Activated T-cell treated with anti-CD3 and anti-CD28 coated beads for 24 hours (primary cell): ENCODE measurements around the gene MEST.
"Not testable (repeated sequence)": the region's sequence is repeated elsewhere in the genome, so short reads cannot be mapped to it uniquely, and the experiment has no call there.

Experiments used
- DNase-seq: peaks from one replicate; pipeline ENCODE4 v3.0.0-alpha.2; 2020; ENCODE audit warnings: low read depth

MEST gene

GRCh38 chr7:130491841-130492522 is at the start of gene MEST:
MEST (plus strand) TSS chr7:130492085; CDS start chr7:130492314, 229 bp downstream.
- no peak for DNase-seq

GRCh38 chr7:130442601-130443000 is 49.3 kb upstream of the MEST start:
- no peak for DNase-seq

GRCh38 chr7:130444234-130444633 is 47.7 kb upstream of the MEST start:
- no peak for DNase-seq

GRCh38 chr7:130444751-130445407 is 47.0 kb upstream of the MEST start:
- DNase-seq = no peak

GRCh38 chr7:130446259-130446658 is 45.6 kb upstream of the MEST start:
- DNase-seq = no peak

GRCh38 chr7:130451344-130451743 is 40.5 kb upstream of the MEST start:
- not testable (repeated sequence) for DNase-seq

GRCh38 chr7:130452951-130453350 is 38.9 kb upstream of the MEST start:
- DNase-seq = no peak

- DNase-seq = no peak
Observed at GRCh38 chr7:130454959-130455358, 36.9 kb upstream of the MEST start.

- no peak for DNase-seq
Observed at GRCh38 chr7:130458257-130458656, 33.6 kb upstream of the MEST start.

- DNase-seq = no peak
Observed at GRCh38 chr7:130461272-130461671, 30.6 kb upstream of the MEST start.

- DNase-seq = no peak
Observed at GRCh38 chr7:130463553-130464434, 28.1 kb upstream of the MEST start.

GRCh38 chr7:130468612-130469011 is 23.3 kb upstream of the MEST start:
- DNase-seq = no peak

- no peak for DNase-seq
Observed at GRCh38 chr7:130471974-130472373, 19.9 kb upstream of the MEST start.

- no peak for DNase-seq
Observed at GRCh38 chr7:130473289-130473688, 18.6 kb upstream of the MEST start.

GRCh38 chr7:130473876-130474275 is 18.0 kb upstream of the MEST start:
- no peak for DNase-seq

GRCh38 chr7:130475776-130476175 is 16.1 kb upstream of the MEST start:
- DNase-seq = no peak

GRCh38 chr7:130476297-130477150 is 15.4 kb upstream of the MEST start:
- DNase-seq = no peak

GRCh38 chr7:130478991-130479390 is 12.9 kb upstream of the MEST start:
- no peak for DNase-seq

- no peak for DNase-seq
Observed at GRCh38 chr7:130479716-130480400, 12.0 kb upstream of the MEST start.

- no peak for DNase-seq
Observed at GRCh38 chr7:130481898-130482297, 10.0 kb upstream of the MEST start.

GRCh38 chr7:130483031-130483430 is 8.9 kb upstream of the MEST start:
- no peak for DNase-seq
